ENCODE data around the gene UBFD1.

The UBFD1 gene

DNA sequence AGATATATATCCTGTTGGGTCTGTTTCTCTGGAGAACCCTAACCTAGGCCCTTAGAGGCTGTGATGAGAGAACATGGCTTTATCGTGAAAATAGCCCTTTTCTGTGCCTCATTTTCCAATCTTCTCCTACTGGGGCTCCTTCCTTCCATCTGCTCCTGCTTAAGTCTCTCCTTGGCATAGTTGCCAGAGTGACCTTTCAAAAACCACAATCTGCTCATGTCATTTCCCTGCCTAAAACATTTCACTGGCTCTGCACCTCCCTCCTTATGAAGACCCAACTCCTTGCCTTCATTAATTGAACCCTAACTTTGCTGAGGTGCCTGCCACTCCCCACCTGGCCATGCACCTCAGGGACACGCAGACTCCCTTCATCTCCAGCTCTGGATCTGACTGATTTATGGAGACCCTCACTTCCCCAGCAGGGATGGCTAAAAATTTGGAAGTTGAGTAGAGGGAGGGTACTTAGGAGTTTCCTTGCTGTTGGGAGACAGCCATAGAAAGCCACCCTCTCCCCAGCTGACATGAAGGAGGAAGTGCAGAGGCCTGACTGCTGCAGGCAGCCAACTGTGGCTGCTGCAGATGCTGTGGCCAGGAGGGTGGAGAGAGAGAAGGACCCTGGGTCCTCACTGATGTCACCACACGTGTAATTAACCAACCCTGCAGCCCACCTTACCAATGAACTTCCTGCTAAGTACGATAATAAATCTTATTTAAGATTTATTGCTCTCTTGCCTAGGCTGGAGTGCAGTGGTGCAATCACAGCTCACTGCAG is 41.0 kb upstream of the UBFD1 start:
- no peaks in the 10 kb centered on the region for H3K9me3 ChIP-seq (ENCODE audit: control insufficient read depth, insufficient read depth, low read length)
- H3K9ac ChIP-seq (ENCODE audit: low read depth, low read length): no peak overlapping the region
- no peaks in the 10 kb centered on the region for H3K4me1 ChIP-seq (ENCODE audit: control insufficient read depth, insufficient read depth, low read length)
- peaks cover 13% of the 10 kb centered on the region for H3K36me3 ChIP-seq (ENCODE audit: control insufficient read depth, insufficient read depth, low read length)
- no peaks in the 10 kb centered on the region for H3K27me3 ChIP-seq (ENCODE audit: control insufficient read depth, insufficient read depth, low read length)
- H3K4me3 ChIP-seq (ENCODE audit: low read depth, low read length): no peak overlapping the region

DNA sequence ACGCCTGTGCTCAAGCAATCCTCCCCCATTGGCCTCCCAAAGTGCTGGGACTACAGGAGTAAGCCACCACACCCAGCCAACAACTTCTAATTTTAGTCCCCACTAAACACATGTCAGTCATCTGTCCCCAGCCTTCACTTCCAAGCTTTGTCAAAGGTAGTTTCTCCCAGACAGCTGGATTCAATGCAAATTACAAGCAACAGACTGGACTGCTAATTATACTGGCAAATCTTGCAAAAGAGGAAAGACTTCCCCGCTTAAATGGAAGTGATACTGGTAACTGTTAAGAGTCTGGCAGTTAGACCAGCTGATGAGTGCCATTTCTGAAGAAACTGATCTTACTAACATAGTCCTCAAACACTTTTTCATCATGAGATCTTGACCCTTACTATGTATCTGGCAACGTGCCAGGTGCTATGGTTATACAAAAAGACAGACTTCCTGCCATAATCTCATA is 39.1 kb upstream of the UBFD1 start:
- Histone ChIP-seq H3K4me3 (ENCODE audit: low read depth, low read length) (no peak overlapping the region), H3K27me3 (ENCODE audit: control insufficient read depth, insufficient read depth, low read length) (no peaks in the 10 kb centered on the region), H3K36me3 (ENCODE audit: control insufficient read depth, insufficient read depth, low read length) (peaks cover 23% of the 10 kb centered on the region), H3K4me1 (ENCODE audit: control insufficient read depth, insufficient read depth, low read length) (no peaks in the 10 kb centered on the region), H3K9ac (ENCODE audit: low read depth, low read length) (no peak overlapping the region), H3K9me3 (ENCODE audit: control insufficient read depth, insufficient read depth, low read length) (no peaks in the 10 kb centered on the region)

DNA sequence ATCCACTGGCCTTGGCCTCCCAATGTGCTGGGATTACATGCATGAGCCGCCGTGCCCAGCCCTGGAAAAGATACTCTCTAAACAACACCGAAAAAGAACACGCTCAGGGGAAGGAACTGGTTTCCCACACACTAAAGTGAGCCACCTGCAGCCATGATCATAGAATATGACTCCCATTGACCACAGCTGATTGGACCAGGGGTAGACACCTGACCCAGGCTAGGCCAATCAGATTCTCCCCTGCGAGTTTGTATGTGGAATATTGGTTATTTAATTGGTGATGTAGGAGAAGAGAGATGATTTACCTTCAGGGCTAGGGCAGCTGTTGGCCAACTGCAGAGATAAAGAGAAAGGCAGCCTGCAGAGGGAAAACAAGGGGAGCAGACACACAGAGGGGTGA is 38.2 kb upstream of the UBFD1 start:
- no peak overlapping the region for H3K9ac ChIP-seq (ENCODE audit: low read depth, low read length)
- H3K36me3 ChIP-seq (ENCODE audit: control insufficient read depth, insufficient read depth, low read length): peaks cover 25% of the 10 kb centered on the region
- no peak overlapping the region for H3K4me3 ChIP-seq (ENCODE audit: low read depth, low read length)
- no peaks in the 10 kb centered on the region for H3K27me3 ChIP-seq (ENCODE audit: control insufficient read depth, insufficient read depth, low read length)
- no peaks in the 10 kb centered on the region for H3K9me3 ChIP-seq (ENCODE audit: control insufficient read depth, insufficient read depth, low read length)
- H3K4me1 ChIP-seq (ENCODE audit: control insufficient read depth, insufficient read depth, low read length): no peaks in the 10 kb centered on the region

DNA sequence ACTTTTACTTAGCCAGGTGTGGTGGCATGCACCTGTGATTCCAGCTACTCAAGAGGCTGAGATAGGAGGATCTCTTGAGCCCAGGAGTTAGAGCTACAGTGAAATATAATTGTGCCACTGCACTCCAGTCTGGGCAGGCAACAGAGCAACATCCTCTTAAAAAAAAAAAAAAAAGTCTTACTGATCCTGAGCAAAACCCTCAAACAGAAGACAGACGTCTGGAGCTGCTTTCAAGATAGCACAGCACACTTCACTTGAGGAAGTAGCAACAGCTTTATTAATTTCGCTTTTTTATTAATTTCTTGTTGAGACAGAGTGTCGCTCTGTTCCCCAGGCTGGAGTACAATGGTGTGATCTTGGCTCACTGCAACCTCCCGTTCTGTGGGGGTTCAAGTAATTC is 37.0 kb upstream of the UBFD1 start:
- Histone ChIP-seq H3K9ac (ENCODE audit: low read depth, low read length) (no peak overlapping the region), H3K4me1 (ENCODE audit: control insufficient read depth, insufficient read depth, low read length) (no peaks in the 10 kb centered on the region)

DNA sequence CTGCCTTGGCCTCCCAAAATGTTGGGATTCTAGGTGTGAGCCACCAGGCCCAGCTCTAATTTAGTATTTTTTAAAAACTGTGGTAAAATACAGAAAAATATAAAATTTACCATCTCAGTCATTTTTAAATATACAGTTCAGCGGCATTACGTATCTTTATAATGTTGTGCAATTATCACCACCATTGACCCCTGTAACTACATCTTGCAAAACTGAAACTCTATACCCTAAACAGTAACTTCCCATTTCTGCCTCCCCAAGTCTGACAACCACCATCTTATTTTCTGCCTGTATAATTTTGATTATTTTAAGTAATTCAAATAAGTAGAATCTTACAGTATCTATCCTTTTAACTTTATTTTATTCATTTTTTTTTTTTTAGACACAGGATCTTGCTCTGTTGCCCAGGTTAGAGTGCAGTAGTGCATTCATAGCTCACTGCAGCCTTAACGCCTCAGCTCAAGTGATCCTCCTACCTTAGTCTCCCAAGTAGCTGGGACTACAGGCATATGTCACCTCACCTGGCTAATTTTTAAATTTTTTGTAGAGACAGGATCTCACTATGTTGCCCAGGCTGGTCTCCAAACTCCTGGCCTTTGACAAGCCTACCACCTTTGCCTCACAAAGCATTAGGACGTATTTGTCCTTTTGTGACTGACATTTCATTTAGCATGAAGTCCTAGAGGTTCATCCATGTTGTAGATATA is 36.3 kb upstream of the UBFD1 start:
- no peaks in the 10 kb centered on the region for H3K27me3 ChIP-seq (ENCODE audit: control insufficient read depth, insufficient read depth, low read length)
- no peak overlapping the region for H3K4me3 ChIP-seq (ENCODE audit: low read depth, low read length)
- peaks cover 30% of the 10 kb centered on the region for H3K36me3 ChIP-seq (ENCODE audit: control insufficient read depth, insufficient read depth, low read length)
- no peaks in the 10 kb centered on the region for H3K9me3 ChIP-seq (ENCODE audit: control insufficient read depth, insufficient read depth, low read length)
- H3K4me1 ChIP-seq (ENCODE audit: control insufficient read depth, insufficient read depth, low read length): no peaks in the 10 kb centered on the region
- no peak overlapping the region for H3K9ac ChIP-seq (ENCODE audit: low read depth, low read length)

More for the DNA sequence above, 37.0 kb upstream of the UBFD1 start:
- no peaks in the 10 kb centered on the region for H3K27me3 ChIP-seq (ENCODE audit: control insufficient read depth, insufficient read depth, low read length)
- no peak overlapping the region for H3K4me3 ChIP-seq (ENCODE audit: low read depth, low read length)
- H3K9me3 ChIP-seq (ENCODE audit: control insufficient read depth, insufficient read depth, low read length): no peaks in the 10 kb centered on the region
- peaks cover 29% of the 10 kb centered on the region for H3K36me3 ChIP-seq (ENCODE audit: control insufficient read depth, insufficient read depth, low read length)

DNA sequence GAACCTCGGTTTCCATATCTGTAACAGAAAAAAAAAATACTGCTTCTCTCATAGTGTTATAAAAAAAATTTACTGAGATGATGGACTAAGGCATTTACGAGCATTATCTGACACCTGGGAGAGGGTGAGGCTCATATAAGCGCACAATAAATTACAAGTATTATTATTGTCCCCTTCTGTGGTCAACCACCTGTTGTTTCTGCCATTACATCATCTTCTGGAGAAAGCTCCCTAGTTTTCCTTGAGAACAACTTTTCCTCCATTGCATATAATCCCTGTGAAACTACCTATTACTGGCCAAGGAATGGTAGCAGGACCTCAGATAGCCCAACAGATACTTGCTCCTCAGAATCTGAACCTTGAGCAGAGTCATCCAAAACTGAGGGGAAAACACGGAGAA is 35.6 kb upstream of the UBFD1 start:
- Histone ChIP-seq H3K4me3 (ENCODE audit: low read depth, low read length) (no peak overlapping the region), H3K9ac (ENCODE audit: low read depth, low read length) (no peak overlapping the region), H3K36me3 (ENCODE audit: control insufficient read depth, insufficient read depth, low read length) (peaks cover 30% of the 10 kb centered on the region), H3K4me1 (ENCODE audit: control insufficient read depth, insufficient read depth, low read length) (no peaks in the 10 kb centered on the region), H3K27me3 (ENCODE audit: control insufficient read depth, insufficient read depth, low read length) (no peaks in the 10 kb centered on the region), H3K9me3 (ENCODE audit: control insufficient read depth, insufficient read depth, low read length) (no peaks in the 10 kb centered on the region)

DNA sequence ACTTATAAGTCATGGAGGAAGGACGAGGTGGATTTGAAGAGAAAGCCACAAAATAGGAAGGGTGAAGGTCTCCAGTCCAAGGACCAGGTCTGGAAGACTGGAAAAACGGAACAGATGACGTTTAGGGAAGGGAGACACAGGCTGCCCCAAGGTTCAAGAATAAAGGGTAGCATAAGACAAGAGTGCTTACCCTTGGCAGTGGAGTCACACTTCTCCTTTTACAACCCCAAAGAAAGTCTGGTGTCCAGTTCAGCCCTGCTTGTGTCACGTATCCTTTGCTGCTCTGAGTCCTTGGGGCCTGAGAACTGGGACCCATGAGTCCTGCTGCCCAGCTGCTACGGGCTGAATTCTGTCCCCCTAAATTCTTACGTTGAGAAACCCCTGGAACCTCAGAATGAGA is 34.2 kb upstream of the UBFD1 start:
- Histone ChIP-seq H3K36me3 (ENCODE audit: control insufficient read depth, insufficient read depth, low read length) (peaks cover 35% of the 10 kb centered on the region), H3K4me1 (ENCODE audit: control insufficient read depth, insufficient read depth, low read length) (no peaks in the 10 kb centered on the region), H3K27me3 (ENCODE audit: control insufficient read depth, insufficient read depth, low read length) (no peaks in the 10 kb centered on the region), H3K9ac (ENCODE audit: low read depth, low read length) (no peak overlapping the region), H3K9me3 (ENCODE audit: control insufficient read depth, insufficient read depth, low read length) (no peaks in the 10 kb centered on the region), H3K4me3 (ENCODE audit: low read depth, low read length) (no peak overlapping the region)

DNA sequence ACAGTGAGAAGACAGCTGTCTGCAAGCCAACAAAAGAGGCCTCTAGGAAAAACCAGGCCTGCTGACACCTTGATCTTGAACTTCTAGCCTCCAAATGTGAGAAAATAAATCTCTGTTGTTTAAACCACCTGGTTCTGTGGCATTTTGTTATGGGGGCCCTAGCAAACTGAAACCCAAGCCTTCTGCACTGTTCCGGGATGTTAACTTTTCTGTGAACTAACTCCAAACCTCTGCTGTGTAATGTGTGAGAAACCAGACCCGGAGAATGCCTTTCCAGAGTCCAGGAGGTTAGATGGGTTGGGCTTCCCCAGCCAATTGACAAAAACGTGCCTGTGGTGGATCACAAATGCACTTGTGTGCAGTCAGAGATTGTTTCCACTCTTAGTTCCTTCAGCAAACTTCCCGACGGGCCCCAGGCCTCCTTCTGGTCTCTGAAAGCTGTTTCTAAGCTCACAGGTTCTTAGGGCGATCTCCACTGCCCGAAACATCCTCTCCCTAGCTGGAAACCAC is 33.6 kb upstream of the UBFD1 start:
- no peaks in the 10 kb centered on the region for H3K9me3 ChIP-seq (ENCODE audit: control insufficient read depth, insufficient read depth, low read length)
- no peaks in the 10 kb centered on the region for H3K27me3 ChIP-seq (ENCODE audit: control insufficient read depth, insufficient read depth, low read length)
- H3K4me1 ChIP-seq (ENCODE audit: control insufficient read depth, insufficient read depth, low read length): no peaks in the 10 kb centered on the region
- H3K9ac ChIP-seq (ENCODE audit: low read depth, low read length): no peak overlapping the region
- H3K36me3 ChIP-seq (ENCODE audit: control insufficient read depth, insufficient read depth, low read length): peaks cover 34% of the 10 kb centered on the region
- H3K4me3 ChIP-seq (ENCODE audit: low read depth, low read length): no peak overlapping the region

DNA sequence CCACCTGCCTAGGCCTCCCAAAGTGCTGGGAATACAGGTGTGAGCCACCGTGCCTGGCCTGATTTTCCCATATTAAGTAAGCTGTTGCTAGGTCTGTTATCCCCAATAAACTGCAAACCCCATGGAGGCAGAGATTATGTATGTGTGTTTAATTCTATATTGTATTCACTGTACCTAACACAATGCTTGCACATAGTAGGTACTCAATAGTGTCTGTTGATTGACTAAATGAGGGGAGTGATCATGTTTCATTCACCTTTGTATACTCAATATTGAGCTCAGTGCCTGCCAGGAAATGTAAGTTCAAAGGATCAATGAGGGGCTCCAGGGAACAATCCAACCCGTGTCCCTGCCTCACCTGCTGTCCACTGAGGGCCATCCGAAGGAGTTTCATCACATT is 32.6 kb upstream of the UBFD1 start:
- Histone ChIP-seq H3K4me3 (ENCODE audit: low read depth, low read length) (no peak overlapping the region), H3K9me3 (ENCODE audit: control insufficient read depth, insufficient read depth, low read length) (no peaks in the 10 kb centered on the region), H3K36me3 (ENCODE audit: control insufficient read depth, insufficient read depth, low read length) (peaks cover 35% of the 10 kb centered on the region), H3K27me3 (ENCODE audit: control insufficient read depth, insufficient read depth, low read length) (no peaks in the 10 kb centered on the region), H3K4me1 (ENCODE audit: control insufficient read depth, insufficient read depth, low read length) (no peaks in the 10 kb centered on the region), H3K9ac (ENCODE audit: low read depth, low read length) (no peak overlapping the region)

DNA sequence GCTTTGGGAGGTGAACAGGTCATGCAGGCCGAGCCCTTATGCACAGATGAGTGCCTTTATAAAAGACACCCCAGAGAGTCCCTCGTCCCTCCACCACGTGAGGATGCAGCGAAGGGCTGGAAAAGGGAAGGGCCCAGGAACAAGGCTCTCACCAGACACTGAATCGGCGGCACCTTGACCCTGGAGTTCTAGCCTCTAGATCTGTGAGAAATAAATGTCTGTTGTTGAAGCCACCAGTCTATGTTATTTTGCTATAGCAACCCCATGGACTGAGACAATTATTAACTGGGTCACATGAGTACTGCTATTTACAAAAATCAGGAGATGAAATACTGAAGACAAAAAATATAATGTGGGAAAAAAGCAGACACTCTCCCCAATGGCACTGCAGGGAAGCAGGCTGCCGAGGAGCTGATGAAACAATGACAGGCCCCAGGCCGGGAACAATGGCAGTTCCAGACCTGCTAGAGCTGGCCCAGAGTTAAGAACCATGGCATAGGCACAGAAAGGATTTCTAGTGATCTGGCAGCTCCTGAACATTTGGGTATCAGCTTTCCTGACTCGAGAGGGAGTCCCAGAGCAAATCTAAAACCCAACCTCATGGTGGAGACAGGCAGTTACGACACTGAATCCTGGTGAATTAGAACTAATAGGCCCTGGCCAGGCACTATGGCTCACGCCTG is 29.4 kb upstream of the UBFD1 start:
- Histone ChIP-seq H3K4me1 (ENCODE audit: control insufficient read depth, insufficient read depth, low read length) (no peaks in the 10 kb centered on the region), H3K9me3 (ENCODE audit: control insufficient read depth, insufficient read depth, low read length) (no peaks in the 10 kb centered on the region), H3K27me3 (ENCODE audit: control insufficient read depth, insufficient read depth, low read length) (no peaks in the 10 kb centered on the region), H3K4me3 (ENCODE audit: low read depth, low read length) (no peak overlapping the region), H3K36me3 (ENCODE audit: control insufficient read depth, insufficient read depth, low read length) (peaks cover 40% of the 10 kb centered on the region), H3K9ac (ENCODE audit: low read depth, low read length) (no peak overlapping the region)

DNA sequence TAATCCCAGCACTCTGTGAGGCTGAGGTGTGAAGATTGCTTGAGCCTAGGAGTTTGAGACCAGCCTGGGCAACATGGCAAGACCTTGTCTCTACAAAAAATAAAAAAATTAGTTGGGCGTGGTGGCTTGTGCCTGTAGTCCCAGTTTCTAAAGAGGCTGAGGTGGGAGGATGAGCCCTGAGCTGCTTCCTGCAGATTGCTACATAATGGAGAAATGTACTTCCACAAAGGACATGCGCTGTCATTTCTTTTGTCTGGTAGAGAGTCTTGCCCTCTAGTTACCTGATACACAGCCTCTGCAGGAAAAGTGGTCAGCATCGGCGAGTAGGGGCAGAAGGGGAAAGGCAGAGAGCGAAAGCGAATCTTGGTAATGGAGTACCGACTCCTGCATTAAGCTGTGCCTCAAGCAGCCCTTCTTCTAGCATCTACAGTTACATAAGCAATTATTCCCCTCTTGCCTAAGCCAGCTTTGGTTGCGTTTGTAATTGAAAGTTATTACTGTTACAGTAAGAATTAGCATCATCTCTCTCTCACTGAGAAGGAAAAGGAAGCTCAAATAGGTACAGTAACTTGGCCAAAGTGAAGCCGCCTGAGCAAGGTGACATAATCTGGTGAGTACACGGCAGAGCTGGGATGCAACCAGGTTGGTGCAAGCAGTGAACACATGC is 28.8 kb upstream of the UBFD1 start:
- H3K27me3 ChIP-seq (ENCODE audit: control insufficient read depth, insufficient read depth, low read length): no peaks in the 10 kb centered on the region

More for the DNA sequence above, 28.8 kb upstream of the UBFD1 start:
- Histone ChIP-seq H3K9ac (ENCODE audit: low read depth, low read length) (no peak overlapping the region), H3K9me3 (ENCODE audit: control insufficient read depth, insufficient read depth, low read length) (no peaks in the 10 kb centered on the region), H3K4me1 (ENCODE audit: control insufficient read depth, insufficient read depth, low read length) (no peaks in the 10 kb centered on the region), H3K36me3 (ENCODE audit: control insufficient read depth, insufficient read depth, low read length) (peaks cover 43% of the 10 kb centered on the region), H3K4me3 (ENCODE audit: low read depth, low read length) (no peak overlapping the region)
